GM20000 (cell line): ENCODE measurements around the gene DDX56.
A peak's percentile ranks its signal among the peaks of the same experiment; 100 is the strongest.
"Not testable (repeated sequence)": the region's sequence is repeated elsewhere in the genome, so short reads cannot be mapped to it uniquely, and the experiment has no call there.

ENCODE experiments used
- DNase-seq: peaks from one replicate; pipeline ENCODE4 v3.0.0; 2012; ENCODE audit warnings: low spot score
- TF ChIP-seq, protein P1 (sequence below): IDR thresholded peaks from 2 replicates; pipeline ENCODE4 v1.5.1; 2012; ENCODE audit warnings: mild to moderate bottlenecking, control low read depth; ENCODE audit errors: extremely low read depth, missing control alignments

The DDX56 gene

DNA sequence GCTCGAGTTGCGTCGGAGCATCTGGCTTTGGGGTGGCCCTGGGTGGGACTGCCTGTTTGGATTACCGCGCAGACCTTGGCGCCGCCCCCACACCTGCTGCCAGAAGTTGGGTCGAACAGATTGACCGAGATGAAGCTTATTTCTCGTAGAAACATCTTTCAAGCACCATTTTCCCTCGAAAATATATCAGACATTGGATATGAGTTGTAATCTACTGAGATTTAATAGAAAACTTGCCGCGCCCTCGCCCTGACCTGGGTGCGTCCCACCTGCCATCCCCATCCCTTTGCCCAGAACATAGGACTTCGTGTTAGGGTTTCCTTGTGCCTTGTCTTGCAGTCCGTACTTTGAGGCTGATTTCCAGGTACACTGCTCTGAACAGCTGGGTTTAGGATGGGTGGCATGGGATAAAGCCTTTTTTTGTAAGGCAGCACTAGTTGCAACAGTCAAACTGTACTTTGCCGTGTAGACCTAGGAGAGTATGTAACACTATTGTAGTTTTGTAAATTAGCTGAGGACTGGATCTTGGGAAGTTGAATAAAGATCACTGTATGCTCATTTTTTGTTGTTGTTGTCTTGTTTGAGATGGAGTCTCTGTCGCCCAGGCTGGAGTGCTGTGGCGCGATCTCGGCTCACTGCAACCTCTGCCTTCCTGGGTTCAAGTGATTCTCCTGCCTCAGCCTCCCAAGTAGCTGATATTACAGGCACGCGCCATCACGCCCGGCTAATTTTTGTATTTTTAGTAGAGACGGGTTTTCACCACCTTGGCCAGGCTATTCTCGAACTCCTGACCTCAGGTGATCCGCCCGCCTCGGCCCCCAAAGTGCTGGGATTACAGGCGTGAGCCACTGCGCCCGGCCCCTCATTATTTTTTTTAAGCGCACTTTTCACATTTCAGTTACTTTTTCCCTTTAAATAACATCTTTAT is 33.7 kb upstream of the DDX56 start:
- TF ChIP-seq, protein P1, sequence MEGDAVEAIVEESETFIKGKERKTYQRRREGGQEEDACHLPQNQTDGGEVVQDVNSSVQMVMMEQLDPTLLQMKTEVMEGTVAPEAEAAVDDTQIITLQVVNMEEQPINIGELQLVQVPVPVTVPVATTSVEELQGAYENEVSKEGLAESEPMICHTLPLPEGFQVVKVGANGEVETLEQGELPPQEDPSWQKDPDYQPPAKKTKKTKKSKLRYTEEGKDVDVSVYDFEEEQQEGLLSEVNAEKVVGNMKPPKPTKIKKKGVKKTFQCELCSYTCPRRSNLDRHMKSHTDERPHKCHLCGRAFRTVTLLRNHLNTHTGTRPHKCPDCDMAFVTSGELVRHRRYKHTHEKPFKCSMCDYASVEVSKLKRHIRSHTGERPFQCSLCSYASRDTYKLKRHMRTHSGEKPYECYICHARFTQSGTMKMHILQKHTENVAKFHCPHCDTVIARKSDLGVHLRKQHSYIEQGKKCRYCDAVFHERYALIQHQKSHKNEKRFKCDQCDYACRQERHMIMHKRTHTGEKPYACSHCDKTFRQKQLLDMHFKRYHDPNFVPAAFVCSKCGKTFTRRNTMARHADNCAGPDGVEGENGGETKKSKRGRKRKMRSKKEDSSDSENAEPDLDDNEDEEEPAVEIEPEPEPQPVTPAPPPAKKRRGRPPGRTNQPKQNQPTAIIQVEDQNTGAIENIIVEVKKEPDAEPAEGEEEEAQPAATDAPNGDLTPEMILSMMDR, result no peak

DNA sequence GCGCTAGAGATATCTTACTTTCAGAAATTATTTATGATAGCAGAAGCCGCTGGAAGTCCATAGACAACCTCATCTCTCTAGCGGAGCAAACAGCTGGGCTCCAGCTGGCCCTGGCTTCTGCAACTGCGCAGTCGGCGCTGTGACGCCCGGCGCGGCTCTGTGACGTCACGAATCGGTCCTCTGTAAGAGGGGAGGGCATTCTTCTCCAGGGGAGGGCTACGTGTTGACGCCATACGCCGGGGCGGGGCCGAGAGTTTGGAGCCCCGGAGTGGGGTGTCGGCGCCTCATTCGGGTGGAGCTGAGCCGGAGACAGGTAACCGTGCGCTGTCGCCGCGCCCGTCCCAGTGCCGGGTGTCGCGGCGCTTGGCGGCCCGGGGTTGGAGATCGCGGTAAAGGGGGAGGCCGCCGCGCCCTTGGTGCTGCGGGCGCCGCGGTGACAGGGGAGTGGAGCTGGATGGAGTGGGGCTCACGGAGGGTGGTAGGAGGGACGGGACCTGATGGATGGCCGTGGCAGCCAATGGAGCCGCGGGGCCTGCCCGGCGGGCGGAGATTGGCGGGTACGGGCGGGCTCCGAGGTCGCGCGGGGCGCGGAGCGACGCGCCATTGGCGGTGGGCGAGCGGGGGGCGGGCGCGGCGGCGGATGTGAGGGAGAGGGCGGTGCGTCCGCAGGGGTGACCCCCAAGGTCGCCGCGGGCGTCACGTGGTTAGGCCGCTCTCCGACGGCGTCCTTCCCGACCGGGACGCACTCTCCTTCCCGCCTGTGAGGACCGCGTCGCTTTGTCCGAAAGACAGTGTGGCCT is 32.8 kb upstream of the DDX56 start, which contains the start of gene OGDH:
OGDH (plus strand) TSS at position 287 of the 800 bp plus-strand sequence. CDS start 17,717 bp downstream, outside the sequence.
- TF ChIP-seq, protein P1, result no peak
- peak; percentile 99 for DNase-seq

More for the DNA sequence above, 33.7 kb upstream of the DDX56 start:
- DNase-seq, result no peak

DNA sequence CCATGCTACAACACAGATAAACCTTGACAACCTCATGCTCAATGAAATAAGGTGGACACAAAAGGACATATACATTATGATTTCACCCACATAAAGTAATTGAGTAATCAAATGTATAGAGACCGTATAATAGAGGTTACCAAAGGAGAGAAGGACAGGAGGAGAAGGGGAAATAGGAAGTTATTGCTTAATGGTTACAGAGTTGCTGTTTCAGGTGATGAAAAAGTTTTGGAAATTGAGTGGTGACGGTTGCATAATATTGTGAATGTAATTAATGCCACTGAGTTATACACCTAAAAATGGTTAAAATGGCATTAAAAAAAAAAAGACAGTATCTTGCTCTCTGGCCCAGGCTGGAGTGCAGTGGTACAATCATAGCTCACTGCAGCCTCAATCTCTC is 31.2 kb upstream of the DDX56 start:
- no peak for DNase-seq
- TF ChIP-seq, protein P1, result no peak

DNA sequence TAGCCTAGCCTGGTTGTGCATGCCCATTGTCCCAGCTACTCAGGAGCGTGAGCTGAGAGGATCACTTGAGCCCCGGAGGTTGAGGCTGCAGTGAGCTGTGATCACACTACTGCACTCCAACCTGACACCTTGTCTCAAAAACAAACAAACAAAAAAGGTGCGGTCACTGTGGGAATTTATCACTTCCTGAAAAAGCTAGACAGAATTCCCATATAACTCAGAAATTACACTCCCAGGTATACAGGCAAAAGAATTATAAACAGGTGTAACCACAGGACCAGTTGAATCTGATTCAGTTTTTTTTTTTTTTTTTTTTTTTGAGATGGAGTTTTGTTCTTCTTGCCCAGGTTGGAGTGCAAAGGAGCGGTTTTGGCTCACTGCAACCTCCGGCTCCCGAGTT is 29.5 kb upstream of the DDX56 start:
- TF ChIP-seq, protein P1, result no peak
- no peak for DNase-seq

DNA sequence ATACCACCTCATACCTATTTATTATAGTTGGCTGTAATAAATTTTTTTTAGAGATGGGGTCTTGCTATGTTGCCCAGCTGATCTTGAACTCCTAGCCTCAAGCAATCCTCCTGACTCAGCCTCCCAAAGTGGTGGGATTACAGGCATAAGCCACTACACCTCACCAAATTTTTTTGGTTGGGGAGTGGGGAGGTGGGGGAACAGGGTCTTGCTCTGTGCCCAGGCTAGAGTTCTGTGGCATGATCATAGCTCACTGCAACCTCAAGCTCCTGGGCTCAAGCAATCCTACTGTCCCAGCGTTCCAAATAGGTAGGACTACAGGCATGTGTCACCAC is 28.8 kb upstream of the DDX56 start:
- DNase-seq, result no peak
- TF ChIP-seq, protein P1, result no peak

DNA sequence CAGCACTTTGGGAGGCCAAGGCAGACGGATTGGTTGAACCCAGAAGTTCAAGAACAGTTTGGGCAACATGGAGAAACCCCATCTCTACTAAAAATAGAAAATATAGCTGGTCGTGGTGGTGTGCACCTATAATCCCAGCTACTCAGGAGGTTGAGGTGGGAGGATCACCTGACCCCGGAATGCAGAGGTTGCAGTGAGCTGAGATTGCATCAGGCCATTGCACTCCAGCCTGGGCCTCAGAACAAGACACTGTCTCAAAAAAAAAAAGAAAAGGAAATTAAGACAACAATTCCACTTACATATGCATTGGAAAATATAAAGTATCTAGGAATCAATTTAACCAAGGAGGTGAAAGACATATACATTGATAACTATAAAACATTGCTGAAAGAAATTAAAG is 25.5 kb upstream of the DDX56 start:
- no peak for DNase-seq
- TF ChIP-seq, protein P1, result no peak

DNA sequence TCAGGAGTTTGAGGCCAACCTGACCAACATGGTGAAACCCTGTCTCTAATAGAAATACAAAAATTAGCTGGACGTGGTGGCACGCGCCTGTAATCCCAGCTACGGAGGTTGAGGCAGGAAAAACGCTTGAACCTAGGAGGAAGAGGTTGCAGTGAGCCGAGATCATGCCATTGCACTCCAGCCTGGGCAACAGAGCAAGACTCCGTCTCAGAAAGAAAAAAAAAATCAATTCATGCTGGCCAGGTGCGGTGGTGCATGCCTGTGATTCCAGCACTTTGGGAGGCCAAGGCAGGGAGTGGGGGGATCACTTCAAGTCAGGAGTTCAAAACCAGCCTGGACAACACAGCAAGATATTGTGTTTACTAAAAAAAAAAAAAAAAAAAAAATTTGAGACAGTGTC is 23.5 kb upstream of the DDX56 start:
- DNase-seq, result not testable (repeated sequence)
